Spleen (tissue), 11 donors: Measurements from ENCODE around the gene CD226. TPM values are rescaled to one million over a fixed set of nuclear protein-coding genes. Genes with fewer than 3 reads are reported as not detected.
A peak's percentile ranks its signal among the peaks of the same experiment; 100 is the strongest.

Source experiments
- DNase-seq: peaks from one replicate; pipeline ENCODE4 v3.0.0-alpha.2; 2020
- H3K27ac ChIP-seq, 8 donors: fragments of 200-600 bp; sonication (generic) in 7 of 8; 1 replicate in 4 of 8; 2 replicates in 4 of 8; pipeline versions ENCODE4 v1.5.0 to v1.8.0; 2016 to 2021; ENCODE audit warnings: inconsistent platforms in 4 of 8, mild to moderate bottlenecking in 4 of 8, moderate library complexity in 1 of 8
- H3K27me3 ChIP-seq, 7 donors: fragments of 200-600 bp; sonication (generic) in 6 of 7; replicated peaks in 1 of 7; 1 replicate in 4 of 7; 2 replicates in 3 of 7; pipeline versions ENCODE4 v1.5.0 to v1.8.0; 2016 to 2021; ENCODE audit warnings: inconsistent platforms in 3 of 7, mild to moderate bottlenecking in 1 of 7
- H3K36me3 ChIP-seq, 6 donors: fragments of 200-600 bp; sonication (generic) in 5 of 6; 1 replicate in 4 of 6; 2 replicates in 2 of 6; pipeline versions ENCODE4 v1.5.0 to v1.8.0; 2016 to 2021; ENCODE audit warnings: inconsistent platforms in 2 of 6
- H3K4me1 ChIP-seq, 6 donors: fragments of 200-600 bp; sonication (generic) in 5 of 6; 1 replicate in 3 of 6; 2 replicates in 3 of 6; pipeline versions ENCODE4 v1.5.0 to v1.8.0; 2016 to 2021; ENCODE audit warnings: inconsistent platforms in 3 of 6
- H3K4me3 ChIP-seq, 8 donors: fragments of 200-600 bp; sonication (generic) in 7 of 8; 1 replicate in 4 of 8; 2 replicates in 4 of 8; pipeline versions ENCODE4 v1.5.0 to v1.8.0; 2016 to 2021; ENCODE audit warnings: inconsistent platforms in 4 of 8, mild to moderate bottlenecking in 4 of 8, moderate library complexity in 2 of 8
- H3K9me3 ChIP-seq, 8 donors: fragments of 200-600 bp; sonication (generic) in 7 of 8; 1 replicate in 4 of 8; 2 replicates in 4 of 8; pipeline versions ENCODE4 v1.5.0 to v1.8.0; 2016 to 2021; ENCODE audit warnings: inconsistent platforms in 4 of 8
- CTCF ChIP-seq, 11 experiments: fragments of 200-600 bp in 7 of 11; fragments of 450-650 bp in 4 of 11; sonication (generic) in 4 of 11; IDR thresholded peaks in 8 of 11; conservative IDR thresholded peaks in 3 of 11; 1 replicate in 7 of 11; 2 replicates in 4 of 11; pipeline versions ENCODE4 v1.4.0 to v1.8.0; 2016 to 2021; ENCODE audit warnings: antibody characterized with exemption in 11 of 11, inconsistent platforms in 4 of 11, mild to moderate bottlenecking in 1 of 11
- POLR2A ChIP-seq, 3 donors: fragments of 450-650 bp; IDR thresholded peaks; one replicate each; pipeline ENCODE4 v1.5.1; 2017; ENCODE audit warnings: antibody characterized with exemption in 3 of 3, mild to moderate bottlenecking in 1 of 3
- POLR2AphosphoS5 ChIP-seq, 3 donors: sonication (generic); formaldehyde crosslinking; IDR thresholded peaks; one replicate each; pipeline ENCODE4 v1.5.1; 2017; ENCODE audit warnings: antibody characterized with exemption in 3 of 3
- WGBS, 5 donors: extraction: QIAGEN DNeasy Blood & Tissue Kit in 3 of 5; methylation state at CpG; one replicate each; pipeline versions ENCODE4 v1.1.5 to v1.1.7; 2013 to 2018; 5-methylcytosine and 5-hydroxymethylcytosine counted together
- intact Hi-C: fragments of 100-400 bp; cut with DNase I; formaldehyde crosslinking; loops from one replicate; pipeline ENCODE4 v1.15.0; 2023; ENCODE audit warnings: low total_unique reads
- polyA plus RNA-seq, 3 donors: library from polyadenylated mRNA; stranded (reverse); fragments of 200-250 nt; gene quantifications; one replicate each; pipeline ENCODE4 v1.2.1, GENCODE V29; 2013
- total RNA-seq, 7 donors: library from RNA; depleted of rRNA in 3 of 7; stranded (reverse); fragments of >200 nt in 3 of 7; fragmentation: NEBNext Ultra II Directional in 4 of 7; extraction: Animal tissue kit (Norgen Biotek cat#: 25700) in 4 of 7; gene quantifications; one replicate each; pipeline versions ENCODE4 v1.1.0 to v1.2.1, GENCODE V29; 2016 to 2021
- donor health status: healthy with polysubstance abuse.
- donor health status: DM: no; HTN: no; CAD: no; lungs with moderate emphysema.
- donor health status: DM: no; HTN: no; CAD: no.
- donor health status: Bipolar disorder and iron deficiency.
- donor health status: healthy.
- donor health status: DM: no; HTN: no; CAD: no.
- donor health status: DM: yes; HTN: yes; CAD: no.

The CD226 gene
- total and polyA plus RNA-seq, 10 donors: 0.91 to 51.4 (median 31.7) TPM

DNA sequence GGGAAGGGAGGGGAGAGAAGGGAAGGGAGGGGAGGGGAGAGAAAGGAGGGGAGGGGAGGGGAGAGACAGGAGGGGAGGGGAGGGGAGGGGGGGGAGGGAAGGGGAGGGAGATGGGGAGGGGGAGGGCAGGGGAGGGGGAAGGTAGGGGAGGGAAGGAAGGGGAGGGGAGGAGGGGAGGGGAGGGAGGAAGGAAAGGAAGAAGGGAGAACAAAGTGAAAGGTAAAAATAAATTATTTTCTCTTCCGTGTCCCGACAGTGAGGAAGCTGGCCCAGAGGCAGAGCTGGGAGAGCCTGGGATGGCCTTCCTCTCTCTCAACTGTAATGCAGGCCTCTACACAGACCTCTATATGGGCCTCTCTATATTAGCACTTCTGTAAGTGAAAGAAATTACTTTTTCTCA lies 53.2 kb downstream of the CD226 start:
- H3K27ac ChIP-seq: peak overlapping the region in 3 of 8 donors; percentile 26 to 49 (median 29)
- no peak for DNase-seq
- no peaks in the 10 kb centered on the region for H3K27me3 ChIP-seq
- H3K36me3 ChIP-seq: peaks cover 0 to 11% (median 6%) of the 10 kb centered on the region in 6 donors
- 63 to 95% (median 81%) methylated on average over 2 of the region's 2 CpGs for WGBS, 5 donors
- H3K4me1 ChIP-seq: peaks cover 0 to 33% (median 4%) of the 10 kb centered on the region in 6 donors
- peaks cover 0 to under 1% (median 0%) of the 10 kb centered on the region in 8 donors for H3K9me3 ChIP-seq
- intact Hi-C loops: no loop called here
- TF ChIP-seq CTCF (IDR thresholded peaks at IDR 0.05 in 8 of 11, conservative IDR thresholded peaks at IDR 0.05 in 3 of 11) (no peak), POLR2AphosphoS5 (IDR thresholded peaks at IDR 0.05) (no peak), POLR2A (IDR thresholded peaks at IDR 0.05) (no peak)
- H3K4me3 ChIP-seq: no peak overlapping the region

- H3K4me1 ChIP-seq: peaks cover 0 to 4% (median 3%) of the 10 kb centered on the region in 6 donors
- H3K36me3 ChIP-seq: peaks cover 0 to 8% (median 5%) of the 10 kb centered on the region in 6 donors
- no peak for TF ChIP-seq POLR2AphosphoS5 (IDR thresholded peaks at IDR 0.05)
- TF ChIP-seq CTCF (IDR thresholded peaks at IDR 0.05 in 8 of 11, conservative IDR thresholded peaks at IDR 0.05 in 3 of 11): no peak
- no peak overlapping the region for H3K27ac ChIP-seq
- DNase-seq: no peak
- intact Hi-C loops: no loop called here
- H3K9me3 ChIP-seq: no peaks in the 10 kb centered on the region
- no peaks in the 10 kb centered on the region for H3K27me3 ChIP-seq
- no peak overlapping the region for H3K4me3 ChIP-seq
- 70 to 83% (median 77%) methylated on average over 1 of the region's 1 CpG for WGBS, 5 donors
Measured at GRCh38 chr18:69890558-69890957, 57.1 kb downstream of the CD226 start.

GRCh38 chr18:69889009-69889408 lies 58.7 kb downstream of the CD226 start:
- Histone ChIP-seq H3K4me1 (peaks cover 0 to 19% (median 9%) of the 10 kb centered on the region in 6 donors), H3K36me3 (no peaks in the 10 kb centered on the region), H3K27ac (no peak overlapping the region), H3K27me3 (no peaks in the 10 kb centered on the region), H3K4me3 (no peak overlapping the region), H3K9me3 (no peaks in the 10 kb centered on the region)
- TF ChIP-seq POLR2AphosphoS5 (IDR thresholded peaks at IDR 0.05) (no peak), CTCF (IDR thresholded peaks at IDR 0.05 in 8 of 11, conservative IDR thresholded peaks at IDR 0.05 in 3 of 11) (no peak), POLR2A (IDR thresholded peaks at IDR 0.05) (no peak)
- DNase-seq: no peak
- intact Hi-C loops: no loop called here
- 66 to 87% (median 82%) methylated on average over 4 of the region's 4 CpGs for WGBS, 5 donors

DNA sequence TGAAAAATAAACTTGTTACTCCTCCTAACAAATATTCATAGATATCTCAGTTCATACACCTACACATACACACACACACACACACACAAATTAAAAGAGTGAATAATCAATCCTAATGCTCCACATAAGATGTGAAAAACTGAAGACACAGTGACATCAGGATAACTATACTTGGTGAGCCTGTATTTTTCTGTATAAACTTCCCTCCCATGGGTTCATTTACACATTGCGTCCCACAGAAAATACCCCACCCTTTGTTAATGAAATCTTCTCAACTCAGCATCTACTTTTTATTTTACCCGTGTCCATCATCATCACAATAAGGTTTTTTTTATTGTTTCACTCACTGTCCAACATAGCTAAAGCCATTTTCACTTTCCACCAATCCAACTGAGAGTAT lies 60.4 kb downstream of the CD226 start:
- Histone ChIP-seq H3K4me1 (peaks cover 0 to 36% (median 16%) of the 10 kb centered on the region in 6 donors), H3K36me3 (no peaks in the 10 kb centered on the region), H3K27me3 (no peaks in the 10 kb centered on the region), H3K9me3 (no peaks in the 10 kb centered on the region), H3K4me3 (no peak overlapping the region), H3K27ac (no peak overlapping the region)
- no peak for DNase-seq
- 87 to 93% (median 88%) methylated on average over 2 of the region's 2 CpGs for WGBS, 5 donors
- TF ChIP-seq POLR2AphosphoS5 (IDR thresholded peaks at IDR 0.05): no peak
- intact Hi-C loops: no loop called here
